A673 (cell line): Measurements from ENCODE around the gene ERCC6L2. TPM values are rescaled to one million over a fixed set of nuclear protein-coding genes. Genes with fewer than 3 reads are reported as not detected.

Experiments
- BruUV-seq: library from RNA; stranded (reverse); fragments of 400-500 nt; replicated peaks from 2 replicates; lab custom pipeline; 2021; lab: Mats Ljungman, UMichigan
- CTCF ChIA-PET: fragments of 300-600 bp; sonication (Branson Sonifier 250); formaldehyde crosslinking; loops from one replicate; lab custom pipeline; 2022; ENCODE audit warnings: antibody characterized with exemption; lab: Charles Lee
- POLR2A ChIA-PET: fragments of 300-600 bp; sonication (Branson Sonifier 250); formaldehyde crosslinking; loops from one replicate; lab custom pipeline; 2022; ENCODE audit warnings: antibody characterized with exemption; ENCODE audit not compliant: low non-redundant PET; lab: Charles Lee
- DNase-seq: peaks from one replicate; pipeline ENCODE4 v3.0.0-alpha.2; 2015; ENCODE audit warnings: low spot score
- H3K27ac ChIP-seq: fragments of 200-600 bp; sonication (generic); 2 replicates; pipeline ENCODE4 v1.5.1; 2016; ENCODE audit warnings: mixed run types, low read depth, mild to moderate bottlenecking, mixed read lengths, antibody characterized with exemption, low read length; ENCODE audit not compliant: poor library complexity, severe bottlenecking
- H3K27me3 ChIP-seq: fragments of 200-600 bp; sonication (generic); replicated peaks from 2 replicates; pipeline ENCODE4 v1.6.1; 2017; ENCODE audit warnings: mixed run types, low read depth, mild to moderate bottlenecking, mixed read lengths, antibody characterized with exemption, low read length; ENCODE audit not compliant: insufficient read depth, poor library complexity
- H3K36me3 ChIP-seq: fragments of 200-600 bp; sonication (generic); 2 replicates; pipeline ENCODE4 v1.6.1; 2016; ENCODE audit warnings: mixed run types, mild to moderate bottlenecking, mixed read lengths, antibody characterized with exemption, low read length; ENCODE audit not compliant: insufficient read depth, poor library complexity, severe bottlenecking
- H3K4me1 ChIP-seq: fragments of 200-600 bp; sonication (generic); 2 replicates; pipeline ENCODE4 v1.6.1; 2017; ENCODE audit warnings: mixed run types, mild to moderate bottlenecking, mixed read lengths, antibody characterized with exemption, low read length; ENCODE audit not compliant: insufficient read depth, poor library complexity, severe bottlenecking
- H3K4me3 ChIP-seq: fragments of 200-600 bp; sonication (generic); 2 replicates; pipeline ENCODE4 v1.5.1; 2016; ENCODE audit warnings: low read depth, mixed run types, mild to moderate bottlenecking, mixed read lengths, low read length; ENCODE audit not compliant: poor library complexity, severe bottlenecking
- H3K9me3 ChIP-seq: fragments of 200-600 bp; sonication (generic); 2 replicates; pipeline ENCODE4 v1.6.1; 2016; ENCODE audit warnings: mixed run types, low read depth, mild to moderate bottlenecking, mixed read lengths, antibody characterized with exemption, low read length; ENCODE audit not compliant: poor library complexity, severe bottlenecking
- EZH2 ChIP-seq: fragments of 200-600 bp; sonication (generic); IDR thresholded peaks from 2 replicates; pipeline ENCODE4 v1.6.1; 2017; ENCODE audit warnings: borderline replicate concordance, low read depth, mild to moderate bottlenecking, mixed read lengths, antibody characterized with exemption, low read length; ENCODE audit not compliant: poor library complexity, severe bottlenecking
- intact Hi-C: fragments of 100-400 bp; cut with micrococcal nuclease; formaldehyde crosslinking; loops from one replicate; pipeline ENCODE4 v1.10.0; 2022; ENCODE audit not compliant: unreplicated experiment
- total RNA-seq: library from RNA; stranded (reverse); gene quantifications from 2 replicates; pipeline ENCODE4 v1.2.3, GENCODE V29; 2021
- TF ChIP-seq, protein P1 (sequence below): fragments of 300-800, 200-600 bp; sonication (generic); conservative IDR thresholded peaks from 2 replicates; pipeline ENCODE4 v1.5.1; 2017; ENCODE audit warnings: low read depth, mild to moderate bottlenecking, antibody characterized with exemption, low read length, moderate library complexity, mixed read lengths

ERCC6L2 gene
- total RNA-seq, 1 experiment from 2014 or later: 51.2 TPM

DNA sequence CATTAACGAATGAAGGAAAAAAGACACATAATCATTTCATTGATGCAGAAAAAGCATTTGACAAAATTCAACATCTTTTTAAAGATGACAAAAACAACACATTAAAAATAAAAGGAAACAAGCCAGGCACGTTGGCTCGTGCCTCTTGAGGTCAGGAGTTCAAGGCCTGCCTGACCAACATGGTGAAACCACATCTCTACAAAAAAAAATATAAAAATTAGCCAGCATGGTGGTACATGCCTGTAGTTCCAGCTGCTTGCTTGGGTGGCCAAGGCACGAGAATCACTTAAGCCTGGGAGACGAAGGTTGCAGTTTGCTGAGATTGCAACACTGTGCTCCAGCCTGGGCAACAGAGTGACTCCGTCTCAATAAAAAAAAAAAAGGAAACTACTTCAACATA lies 77.0 kb downstream of the ERCC6L2 start:
- Histone ChIP-seq H3K36me3 (peaks cover 40% of the 10 kb centered on the region), H3K27me3 (no peaks in the 10 kb centered on the region), H3K27ac (no peak overlapping the region), H3K9me3 (peaks cover 27% of the 10 kb centered on the region), H3K4me1 (no peaks in the 10 kb centered on the region), H3K4me3 (no peak overlapping the region)
- POLR2A ChIA-PET: no interaction called here
- DNase-seq: no peak
- BruUV-seq: no TSS peak
- intact Hi-C loops: no loop called here
- TF ChIP-seq, protein P1, sequence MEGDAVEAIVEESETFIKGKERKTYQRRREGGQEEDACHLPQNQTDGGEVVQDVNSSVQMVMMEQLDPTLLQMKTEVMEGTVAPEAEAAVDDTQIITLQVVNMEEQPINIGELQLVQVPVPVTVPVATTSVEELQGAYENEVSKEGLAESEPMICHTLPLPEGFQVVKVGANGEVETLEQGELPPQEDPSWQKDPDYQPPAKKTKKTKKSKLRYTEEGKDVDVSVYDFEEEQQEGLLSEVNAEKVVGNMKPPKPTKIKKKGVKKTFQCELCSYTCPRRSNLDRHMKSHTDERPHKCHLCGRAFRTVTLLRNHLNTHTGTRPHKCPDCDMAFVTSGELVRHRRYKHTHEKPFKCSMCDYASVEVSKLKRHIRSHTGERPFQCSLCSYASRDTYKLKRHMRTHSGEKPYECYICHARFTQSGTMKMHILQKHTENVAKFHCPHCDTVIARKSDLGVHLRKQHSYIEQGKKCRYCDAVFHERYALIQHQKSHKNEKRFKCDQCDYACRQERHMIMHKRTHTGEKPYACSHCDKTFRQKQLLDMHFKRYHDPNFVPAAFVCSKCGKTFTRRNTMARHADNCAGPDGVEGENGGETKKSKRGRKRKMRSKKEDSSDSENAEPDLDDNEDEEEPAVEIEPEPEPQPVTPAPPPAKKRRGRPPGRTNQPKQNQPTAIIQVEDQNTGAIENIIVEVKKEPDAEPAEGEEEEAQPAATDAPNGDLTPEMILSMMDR: no peak
- no peak for TF ChIP-seq EZH2
- CTCF ChIA-PET: no interaction called here

DNA sequence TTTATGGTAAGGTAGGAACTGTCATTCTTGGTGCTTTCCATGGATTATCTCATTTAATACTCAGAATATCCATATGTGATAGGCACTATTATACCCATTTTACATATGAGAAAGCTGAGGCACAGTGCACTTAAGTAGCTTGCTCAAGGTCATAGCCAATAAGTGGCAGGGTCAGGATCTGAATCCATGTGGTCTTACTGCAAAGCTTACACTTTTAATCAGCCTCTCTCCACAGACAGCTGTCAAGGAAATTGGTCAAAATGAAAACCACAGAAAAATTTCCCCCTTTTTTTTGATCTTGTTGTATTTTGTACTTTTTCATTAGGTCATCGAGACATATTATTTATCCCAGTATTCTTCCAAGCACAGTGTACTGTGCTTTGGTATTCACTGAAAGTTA lies 78.5 kb downstream of the ERCC6L2 start:
- no TSS peak for BruUV-seq
- no peak for DNase-seq
- ChIA-PET POLR2A (no interaction called here), CTCF (no interaction called here)
- TF ChIP-seq EZH2: no peak
- TF ChIP-seq, protein P1: no peak
- H3K4me3 ChIP-seq: no peak overlapping the region
- peaks cover 12% of the 10 kb centered on the region for H3K9me3 ChIP-seq
- H3K27me3 ChIP-seq: no peaks in the 10 kb centered on the region
- no peak overlapping the region for H3K27ac ChIP-seq
- peaks cover 29% of the 10 kb centered on the region for H3K36me3 ChIP-seq
- no peaks in the 10 kb centered on the region for H3K4me1 ChIP-seq
- intact Hi-C loops: no loop called here

DNA sequence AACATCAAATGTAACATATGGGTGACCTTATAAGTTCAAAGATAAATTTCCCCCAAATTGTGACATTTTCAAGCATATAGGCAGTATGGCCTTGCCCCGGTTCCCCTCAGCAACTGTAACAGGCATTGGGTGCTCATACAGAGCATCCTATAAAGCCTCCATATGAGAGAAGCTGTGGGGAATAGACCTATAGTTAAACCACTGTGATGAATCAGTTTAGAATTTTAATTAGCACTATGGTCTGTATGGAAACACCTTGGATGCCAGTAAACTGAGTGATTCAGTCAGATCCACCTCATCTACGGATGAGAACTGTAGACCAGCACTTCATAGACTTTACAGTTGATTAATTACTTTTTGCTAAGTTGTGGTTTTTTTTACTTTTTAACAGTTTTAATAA lies 79.4 kb downstream of the ERCC6L2 start:
- no peaks in the 10 kb centered on the region for H3K4me1 ChIP-seq
- peaks cover 24% of the 10 kb centered on the region for H3K36me3 ChIP-seq
- H3K27ac ChIP-seq: no peak overlapping the region
- TF ChIP-seq, protein P1: no peak
- TF ChIP-seq EZH2: no peak
- no peaks in the 10 kb centered on the region for H3K27me3 ChIP-seq
- no peak for DNase-seq
- no TSS peak for BruUV-seq
- intact Hi-C loops: no loop called here
- H3K4me3 ChIP-seq: no peak overlapping the region
- CTCF ChIA-PET: no interaction called here
- peaks cover 11% of the 10 kb centered on the region for H3K9me3 ChIP-seq
- POLR2A ChIA-PET: no interaction called here
